Panc1 (cell line): ENCODE data around the gene MYO7B. TPM values are rescaled to one million over a fixed set of nuclear protein-coding genes. Genes with fewer than 3 reads are reported as not detected.
"Not testable (repeated sequence)": the region's sequence is repeated elsewhere in the genome, so short reads cannot be mapped to it uniquely, and the experiment has no call there.

Source experiments
- ATAC-seq: fragments of 200-7000 bp; cut with Tn5 transposase; 2 replicates; pipeline ENCODE4 v1.9.1; 2020; ENCODE audit warnings: mild to moderate bottlenecking, moderate library complexity
- BruUV-seq: library from RNA; stranded (reverse); fragments of 400-500 nt; replicated peaks from 2 replicates; lab custom pipeline; 2021; lab: Mats Ljungman, UMichigan
- CTCF ChIA-PET: fragments of 300-600 bp; sonication (Branson Sonifier 250); formaldehyde crosslinking; loops from one replicate; lab custom pipeline; 2022; ENCODE audit warnings: antibody characterized with exemption; lab: Charles Lee
- POLR2A ChIA-PET: fragments of 300-600 bp; sonication (Branson Sonifier 250); formaldehyde crosslinking; loops from one replicate; lab custom pipeline; 2022; ENCODE audit warnings: antibody characterized with exemption; lab: Charles Lee
- DNase-seq: peaks from one replicate; pipeline ENCODE4 v3.0.0-alpha.2; 2010; ENCODE audit warnings: low read depth, low spot score
- H3K27ac ChIP-seq: 2 replicates; pipeline ENCODE4 v1.5.1; 2011; ENCODE audit warnings: mild to moderate bottlenecking, low read length, inconsistent platforms
- H3K27me3 ChIP-seq: fragments of 200-500 bp; sonication (Bioruptor generic); 2 replicates; pipeline ENCODE4 v1.6.0; 2014; ENCODE audit warnings: low read length, inconsistent platforms; ENCODE audit not compliant: control insufficient read depth, insufficient read depth
- H3K36me3 ChIP-seq: fragments of 200-500 bp; sonication (Bioruptor generic); 2 replicates; pipeline ENCODE4 v1.5.1; 2014; ENCODE audit warnings: inconsistent platforms, mild to moderate bottlenecking, low read length, moderate library complexity; ENCODE audit not compliant: control insufficient read depth, insufficient read depth
- H3K4me1 ChIP-seq: 2 replicates; pipeline ENCODE4 v1.5.1; 2011; ENCODE audit warnings: inconsistent platforms, mild to moderate bottlenecking, low read length, moderate library complexity; ENCODE audit not compliant: control insufficient read depth, insufficient read depth
- H3K4me3 ChIP-seq, 2 experiments: 2 replicates each; pipeline ENCODE4 v1.5.1; 2011 to 2012; ENCODE audit warnings: low read depth in 2 of 2, low read length in 2 of 2, mild to moderate bottlenecking in 2 of 2, inconsistent platforms in 1 of 2, moderate library complexity in 1 of 2
- H3K9me3 ChIP-seq: fragments of 200-500 bp; sonication (Bioruptor generic); 2 replicates; pipeline ENCODE4 v1.5.1; 2014; ENCODE audit warnings: low read depth, mild to moderate bottlenecking, inconsistent platforms, low read length, moderate library complexity; ENCODE audit not compliant: control insufficient read depth, insufficient read depth
- POLR2AphosphoS5 ChIP-seq: IDR thresholded peaks from 2 replicates; pipeline ENCODE4 v1.6.1; 2012; ENCODE audit warnings: mild to moderate bottlenecking, low read depth, low read length, moderate library complexity
- REST ChIP-seq, 2 experiments: IDR thresholded peaks; 2 replicates each; pipeline ENCODE4 v1.6.1; 2011 to 2012; ENCODE audit warnings: low read depth in 2 of 2, control low read depth in 1 of 2, low read length in 1 of 2, mild to moderate bottlenecking in 1 of 2, moderate library complexity in 1 of 2; ENCODE audit not compliant: insufficient read depth in 1 of 2
- SIN3A ChIP-seq: IDR thresholded peaks from 2 replicates; pipeline ENCODE4 v1.6.1; 2012; ENCODE audit warnings: low read depth, mild to moderate bottlenecking, low read length, moderate library complexity, borderline replicate concordance; ENCODE audit not compliant: insufficient read depth
- TCF7L2 ChIP-seq: IDR thresholded peaks from 2 replicates; pipeline ENCODE4 v1.6.1; 2011; ENCODE audit warnings: mild to moderate bottlenecking, low read depth, low read length, inconsistent platforms
- in situ Hi-C: cut with HindIII; loops from 2 replicates; pipeline ENCODE4 v1.10.0; 2016; ENCODE audit warnings: low sequenced_read_pairs, low pct_unique_long_range_greater_than_20kb
- intact Hi-C: fragments of 100-400 bp; cut with micrococcal nuclease; formaldehyde crosslinking; loops from one replicate; pipeline ENCODE4 v1.10.0; 2022; ENCODE audit not compliant: unreplicated experiment
- total RNA-seq: library from RNA; stranded (reverse); gene quantifications from one replicate; pipeline ENCODE4 v1.2.1, GENCODE V29; 2021; ENCODE audit not compliant: unreplicated experiment
- TF ChIP-seq, protein P1 (sequence below): fragments of 450-650 bp; IDR thresholded peaks from 2 replicates; pipeline ENCODE4 v1.5.1; 2017; ENCODE audit warnings: mild to moderate bottlenecking

MYO7B gene
- total RNA-seq, 1 experiment from 2014 or later = 0.15 TPM

- intact Hi-C loops, H3K4me3 ChIP-seq, H3K27me3 ChIP-seq, BruUV-seq, POLR2A ChIA-PET, H3K36me3 ChIP-seq, H3K4me1 ChIP-seq, H3K9me3 ChIP-seq, DNase-seq, H3K27ac ChIP-seq, CTCF ChIA-PET, ATAC-seq, in situ Hi-C loops: not testable (repeated sequence)
These were observed 7.6 kb downstream of the MYO7B start for GRCh38 chr2:127543013-127543501.

DNA sequence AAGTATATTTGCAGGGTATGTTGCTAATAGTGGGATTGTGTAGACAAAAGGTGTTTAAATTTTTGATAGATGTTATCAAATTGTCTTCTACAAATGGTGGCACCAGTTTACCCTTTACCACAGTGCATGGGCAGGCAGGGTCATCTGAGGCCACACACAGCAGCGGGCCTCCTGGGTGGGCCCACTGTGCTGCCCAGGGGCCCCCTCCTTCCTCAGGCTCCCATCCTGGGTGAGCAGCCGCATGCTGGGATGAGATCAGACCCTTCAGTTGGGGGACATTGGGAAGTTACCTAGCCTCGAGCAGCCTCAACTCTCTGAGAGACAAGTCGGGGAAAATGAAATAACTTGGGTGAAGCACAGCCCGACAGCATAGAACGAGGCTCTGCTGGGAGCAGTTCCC lies 9.7 kb downstream of the MYO7B start:
- no TSS peak for BruUV-seq
- ATAC-seq (no peak), DNase-seq (no peak)
- in situ Hi-C loops (no loop called here), intact Hi-C loops (no loop called here)
- H3K36me3 ChIP-seq = no peaks in the 10 kb centered on the region
- no peak overlapping the region for H3K4me3 ChIP-seq
- ChIA-PET POLR2A (no interaction called here), CTCF (no interaction called here)
- no peaks in the 10 kb centered on the region for H3K9me3 ChIP-seq
- H3K4me1 ChIP-seq = no peaks in the 10 kb centered on the region
- TF ChIP-seq SIN3A (no peak), POLR2AphosphoS5 (no peak), TCF7L2 (no peak), REST (IDR thresholded peaks at IDR 0.05; ENCODE audit: insufficient read depth in 1 of 2, low read depth in 2 of 2, low read length in 1 of 2) (no peak)
- TF ChIP-seq, protein P1, sequence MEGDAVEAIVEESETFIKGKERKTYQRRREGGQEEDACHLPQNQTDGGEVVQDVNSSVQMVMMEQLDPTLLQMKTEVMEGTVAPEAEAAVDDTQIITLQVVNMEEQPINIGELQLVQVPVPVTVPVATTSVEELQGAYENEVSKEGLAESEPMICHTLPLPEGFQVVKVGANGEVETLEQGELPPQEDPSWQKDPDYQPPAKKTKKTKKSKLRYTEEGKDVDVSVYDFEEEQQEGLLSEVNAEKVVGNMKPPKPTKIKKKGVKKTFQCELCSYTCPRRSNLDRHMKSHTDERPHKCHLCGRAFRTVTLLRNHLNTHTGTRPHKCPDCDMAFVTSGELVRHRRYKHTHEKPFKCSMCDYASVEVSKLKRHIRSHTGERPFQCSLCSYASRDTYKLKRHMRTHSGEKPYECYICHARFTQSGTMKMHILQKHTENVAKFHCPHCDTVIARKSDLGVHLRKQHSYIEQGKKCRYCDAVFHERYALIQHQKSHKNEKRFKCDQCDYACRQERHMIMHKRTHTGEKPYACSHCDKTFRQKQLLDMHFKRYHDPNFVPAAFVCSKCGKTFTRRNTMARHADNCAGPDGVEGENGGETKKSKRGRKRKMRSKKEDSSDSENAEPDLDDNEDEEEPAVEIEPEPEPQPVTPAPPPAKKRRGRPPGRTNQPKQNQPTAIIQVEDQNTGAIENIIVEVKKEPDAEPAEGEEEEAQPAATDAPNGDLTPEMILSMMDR = no peak
- H3K27me3 ChIP-seq = peaks cover 6% of the 10 kb centered on the region; the same call in 1 of the 2 replicates
- no peak overlapping the region for H3K27ac ChIP-seq

DNA sequence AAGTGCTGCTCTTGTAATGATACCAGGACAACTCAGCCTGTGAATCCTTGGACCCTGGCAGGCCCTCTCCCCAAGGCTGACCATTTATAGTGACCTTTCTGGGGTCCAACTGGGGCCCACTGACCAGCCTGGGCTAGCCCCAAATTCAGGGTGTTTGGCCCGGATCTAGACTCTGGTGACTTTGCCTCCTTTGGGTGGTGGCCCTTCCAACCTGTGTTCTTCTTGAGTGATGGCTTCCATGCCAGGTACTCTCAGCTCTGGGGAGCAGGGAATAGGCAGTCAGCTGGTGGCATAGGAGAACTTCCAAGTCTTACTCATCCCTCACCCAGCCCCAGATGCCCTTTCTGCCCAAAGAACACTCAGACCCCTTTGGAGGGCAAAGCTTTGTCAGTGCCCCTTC lies 10.3 kb downstream of the MYO7B start:
- Histone ChIP-seq H3K27me3 (peaks cover 6% of the 10 kb centered on the region; the same call in 1 of the 2 replicates), H3K27ac (no peak overlapping the region), H3K9me3 (no peaks in the 10 kb centered on the region), H3K4me3 (no peak overlapping the region), H3K36me3 (no peaks in the 10 kb centered on the region), H3K4me1 (no peaks in the 10 kb centered on the region)
- TF ChIP-seq, protein P1 = no peak
- TF ChIP-seq TCF7L2 = no peak
- TF ChIP-seq POLR2AphosphoS5 = no peak
- TF ChIP-seq SIN3A = no peak
- TF ChIP-seq REST (IDR thresholded peaks at IDR 0.05; ENCODE audit: insufficient read depth in 1 of 2, low read depth in 2 of 2, low read length in 1 of 2) = no peak
- ChIA-PET CTCF (no interaction called here), POLR2A (no interaction called here)
- in situ Hi-C loops = no loop called here
- intact Hi-C loops = no loop called here
- BruUV-seq = no TSS peak
- ATAC-seq (no peak), DNase-seq (no peak)
